HL-60 (cell line): ENCODE data around the gene NAV2.

ENCODE experiments used
- DNase-seq, 2 experiments: peaks; one replicate each; pipeline ENCODE4 v3.0.0-alpha.2; 2010 to 2020; ENCODE audit warnings: low read depth in 1 of 2, low spot score in 1 of 2
- H3K27ac ChIP-seq: fragments of 250-450 bp; sonication (Bioruptor Pico); replicated peaks from 2 replicates; pipeline ENCODE4 v1.5.1; 2020; ENCODE audit warnings: mild to moderate bottlenecking, moderate library complexity
- H3K27me3 ChIP-seq: fragments of 250-450 bp; sonication (Bioruptor Pico); 2 replicates; pipeline ENCODE4 v1.5.1; 2021; ENCODE audit warnings: mild to moderate bottlenecking, moderate library complexity; ENCODE audit not compliant: insufficient read depth, poor library complexity, severe bottlenecking
- H3K4me3 ChIP-seq: replicated peaks from 2 replicates; pipeline ENCODE4 v1.5.1; 2011; ENCODE audit warnings: mild to moderate bottlenecking, control low read depth, low read length; ENCODE audit not compliant: insufficient read depth
- CTCF ChIP-seq: IDR thresholded peaks from one replicate; pipeline ENCODE4 v1.5.1; 2011; ENCODE audit warnings: low read length, control low read depth, inconsistent platforms; ENCODE audit not compliant: insufficient read depth
- GABPA ChIP-seq: IDR thresholded peaks from 2 replicates; pipeline ENCODE4 v1.6.1; 2012; ENCODE audit warnings: low read depth
- POLR2AphosphoS5 ChIP-seq: IDR thresholded peaks from 2 replicates; pipeline ENCODE4 v1.6.1; 2012; ENCODE audit warnings: low read depth
- REST ChIP-seq: IDR thresholded peaks from 2 replicates; pipeline ENCODE4 v1.6.1; 2012; ENCODE audit warnings: low read depth; ENCODE audit not compliant: insufficient replicate concordance
- SPI1 ChIP-seq: IDR thresholded peaks from 2 replicates; pipeline ENCODE4 v1.6.1; 2012; ENCODE audit warnings: low read depth, mild to moderate bottlenecking, borderline replicate concordance

The NAV2 gene

GRCh38 chr11:19939415-19939929 lies 226.8 kb downstream of the NAV2 start:
- no peak overlapping the region for H3K4me3 ChIP-seq
- no peaks in the 10 kb centered on the region for H3K27me3 ChIP-seq
- no peak for DNase-seq
- no peak for TF ChIP-seq SPI1
- TF ChIP-seq GABPA = no peak
- no peak overlapping the region for H3K27ac ChIP-seq

GRCh38 chr11:19940831-19941230 lies 228.2 kb downstream of the NAV2 start:
- TF ChIP-seq POLR2AphosphoS5 = no peak
- TF ChIP-seq CTCF = no peak
- no peak for TF ChIP-seq SPI1
- no peak for TF ChIP-seq REST
- TF ChIP-seq GABPA = no peak
- Histone ChIP-seq H3K27me3 (no peaks in the 10 kb centered on the region), H3K4me3 (no peak overlapping the region), H3K27ac (no peak overlapping the region)
- no peak for DNase-seq

DNA sequence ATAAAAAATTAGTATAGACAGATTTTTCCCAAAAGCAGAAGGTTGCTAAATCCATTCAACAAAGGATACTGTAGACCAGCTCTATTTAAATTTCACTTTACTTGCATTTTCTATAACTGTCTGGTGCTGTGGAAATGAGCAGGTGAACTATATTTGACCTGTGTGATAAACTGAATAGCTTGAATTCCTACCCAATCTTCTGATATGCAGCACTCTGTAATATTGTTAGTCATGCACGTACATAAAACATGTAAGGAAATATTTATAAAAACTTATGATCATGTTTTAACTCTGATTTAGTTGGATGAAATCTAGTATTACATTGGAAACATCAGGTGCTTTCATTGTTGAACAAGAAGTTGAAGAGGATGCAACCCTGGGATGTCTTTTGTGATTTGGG lies 234.0 kb downstream of the NAV2 start:
- TF ChIP-seq GABPA (no peak), CTCF (no peak), POLR2AphosphoS5 (no peak), SPI1 (no peak), REST (no peak)
- Histone ChIP-seq H3K4me3 (no peak overlapping the region), H3K27me3 (no peaks in the 10 kb centered on the region), H3K27ac (no peak overlapping the region)
- no peak for DNase-seq

DNA sequence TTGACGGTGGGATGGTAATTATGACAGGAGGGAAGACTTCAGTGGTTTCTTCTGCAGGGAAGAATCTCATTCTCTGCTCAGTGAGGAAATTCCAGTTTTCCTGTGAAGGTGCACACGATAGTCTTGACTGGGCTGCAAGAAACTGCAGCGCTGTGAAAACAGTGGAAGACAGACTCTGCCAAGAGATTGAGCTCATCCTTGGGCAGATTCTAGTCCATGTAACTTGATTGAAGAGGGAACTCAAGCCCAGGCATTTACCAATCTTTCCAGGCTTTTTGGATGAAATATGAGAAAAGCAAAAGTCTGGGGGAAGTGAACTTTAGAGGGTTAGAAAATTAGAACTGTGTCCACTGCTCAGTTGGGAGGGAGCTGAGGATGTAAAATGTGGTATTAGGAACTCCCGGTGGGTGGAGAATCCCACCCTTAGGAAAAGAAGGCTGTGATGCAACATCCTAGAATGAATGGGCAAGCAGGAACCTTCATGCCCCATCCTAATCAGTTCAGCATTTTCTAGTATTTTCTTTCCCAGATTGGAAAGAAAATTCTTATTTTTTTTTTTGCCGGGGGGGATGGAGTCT lies 235.0 kb downstream of the NAV2 start:
- no peak overlapping the region for H3K27ac ChIP-seq
- TF ChIP-seq SPI1 (no peak), GABPA (no peak)
- DNase-seq = no peak
- H3K27me3 ChIP-seq = peaks cover 3% of the 10 kb centered on the region
- H3K4me3 ChIP-seq = no peak overlapping the region

DNA sequence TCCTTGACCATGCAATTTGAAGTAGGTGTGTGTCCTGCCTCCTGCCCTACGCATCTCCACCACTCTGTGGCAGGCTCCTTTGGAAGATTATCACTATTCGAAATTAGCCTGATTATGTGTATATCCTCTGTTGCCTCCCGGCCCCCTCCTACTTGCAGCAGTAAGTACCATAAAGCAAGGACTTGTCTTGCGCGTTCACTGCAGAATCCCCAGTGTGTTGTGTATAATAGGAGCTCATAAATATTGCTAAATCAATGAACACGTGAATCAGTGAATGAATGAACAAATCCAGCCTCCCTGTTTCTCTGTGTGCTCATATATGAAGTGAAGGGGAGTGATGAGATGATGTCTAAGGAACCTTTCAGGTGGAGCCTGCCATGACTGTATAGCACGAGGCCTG lies 237.0 kb downstream of the NAV2 start:
- DNase-seq = no peak
- H3K27me3 ChIP-seq = peaks cover 4% of the 10 kb centered on the region
- no peak overlapping the region for H3K4me3 ChIP-seq
- H3K27ac ChIP-seq = no peak overlapping the region
- no peak for TF ChIP-seq GABPA
- TF ChIP-seq REST = no peak
- TF ChIP-seq SPI1 = no peak
- no peak for TF ChIP-seq POLR2AphosphoS5
- no peak for TF ChIP-seq CTCF
